H1 (cell line): ENCODE data around the gene CXCL12. TPM values are rescaled to one million over a fixed set of nuclear protein-coding genes. Genes with fewer than 3 reads are reported as not detected.

Source experiments
- CTCF ChIA-PET: fragments of 300-600 bp; sonication (Branson Sonifier 250); formaldehyde crosslinking; loops from one replicate; lab custom pipeline; 2021; ENCODE audit not compliant: partially characterized antibody; lab: Charles Lee
- POLR2A ChIA-PET: fragments of 300-600 bp; sonication (Branson Sonifier 250); formaldehyde crosslinking; loops from one replicate; lab custom pipeline; 2021; ENCODE audit warnings: inconsistent platforms; ENCODE audit not compliant: partially characterized antibody; lab: Charles Lee
- DNase-seq, 2 experiments: peaks; one replicate each; pipeline versions ENCODE4 v3.0.0 to v3.0.0-alpha.2; 2010 to 2022; ENCODE audit warnings: low spot score in 2 of 2, low read depth in 1 of 2, mixed read lengths in 1 of 2
- FAIRE-seq: peaks from 2 replicates; lab custom pipeline; 2011; peaks lifted over from hg19 to GRCh38; lab: Jason Lieb, UNC
- H2AFZ ChIP-seq: 2 replicates; pipeline ENCODE4 v1.8.1; 2012; ENCODE audit warnings: low read length, inconsistent platforms
- H2AK5ac ChIP-seq: 2 replicates; pipeline ENCODE4 v1.6.1; 2013; ENCODE audit warnings: low read depth, low read length
- H2BK120ac ChIP-seq: replicated peaks from 2 replicates; pipeline ENCODE3; 2013; ENCODE audit warnings: low read depth, low read length, inconsistent platforms
- H2BK12ac ChIP-seq: 2 replicates; pipeline ENCODE4 v1.6.1; 2013; ENCODE audit warnings: low read depth, low read length
- H2BK15ac ChIP-seq: 2 replicates; pipeline ENCODE4 v1.6.1; 2013; ENCODE audit warnings: low read length
- H2BK20ac ChIP-seq: 2 replicates; pipeline ENCODE4 v1.6.1; 2013; ENCODE audit warnings: low read length
- H2BK5ac ChIP-seq: 2 replicates; pipeline ENCODE4 v1.6.1; 2013; ENCODE audit warnings: low read depth, low read length
- H3K14ac ChIP-seq: 2 replicates; pipeline ENCODE4 v1.6.1; 2013; ENCODE audit warnings: inconsistent platforms; ENCODE audit not compliant: insufficient read length
- H3K18ac ChIP-seq: 2 replicates; pipeline ENCODE4 v1.6.1; 2013; ENCODE audit warnings: low read length; ENCODE audit errors: extremely low read depth
- H3K23ac ChIP-seq: 2 replicates; pipeline ENCODE4 v1.6.1; 2013; ENCODE audit warnings: inconsistent platforms; ENCODE audit not compliant: insufficient read length
- H3K23me2 ChIP-seq: 2 replicates; pipeline ENCODE4 v1.6.1; 2013; ENCODE audit warnings: low read depth, low read length
- H3K27ac ChIP-seq: 2 replicates; pipeline ENCODE4 v1.6.1; 2011; ENCODE audit warnings: low read depth, low read length, inconsistent platforms
- H3K27me3 ChIP-seq, 4 experiments: replicated peaks in 1 of 4; 1 replicate in 1 of 4; 2 replicates in 3 of 4; pipeline versions ENCODE4 v1.6.1 to v1.8.1; 2011 to 2013; ENCODE audit warnings: low read length in 3 of 4, mild to moderate bottlenecking in 3 of 4, inconsistent platforms in 2 of 4, mixed read lengths in 2 of 4, moderate library complexity in 1 of 4; ENCODE audit not compliant: control insufficient read depth in 3 of 4, insufficient read depth in 3 of 4; ENCODE audit errors: extremely low read depth in 1 of 4
- H3K36me3 ChIP-seq, 4 experiments: 2 replicates each; pipeline versions ENCODE4 v1.6.1 to v1.8.1; 2011 to 2013; ENCODE audit warnings: mild to moderate bottlenecking in 4 of 4, low read length in 3 of 4, moderate library complexity in 2 of 4, control low read depth in 1 of 4, inconsistent platforms in 1 of 4; ENCODE audit not compliant: insufficient read depth in 4 of 4, control insufficient read depth in 2 of 4
- H3K4ac ChIP-seq: replicated peaks from 2 replicates; pipeline ENCODE3; 2013; ENCODE audit warnings: low read length, low read depth, mixed read lengths, inconsistent platforms; ENCODE audit not compliant: insufficient read length
- H3K4me1 ChIP-seq, 4 experiments: replicated peaks in 1 of 4; 1 replicate in 1 of 4; 2 replicates in 3 of 4; pipeline versions ENCODE4 v1.6.1 to v1.8.1; 2011 to 2013; ENCODE audit warnings: low read length in 3 of 4, inconsistent platforms in 2 of 4, mixed read lengths in 1 of 4; ENCODE audit not compliant: insufficient read depth in 4 of 4, control insufficient read depth in 3 of 4
- H3K4me2 ChIP-seq, 2 experiments: 2 replicates each; pipeline versions ENCODE4 v1.6.1 to v1.8.1; 2011 to 2013; ENCODE audit warnings: low read depth in 2 of 2, low read length in 2 of 2, control low read depth in 1 of 2, inconsistent platforms in 1 of 2, mild to moderate bottlenecking in 1 of 2; ENCODE audit not compliant: insufficient read depth in 1 of 2
- H3K4me3 ChIP-seq, 4 experiments: fragments of 200-600, 300-600 bp in 1 of 4; sonication (generic), shearing (Covaris generic), sonication (Bioruptor Twin) in 1 of 4; 2 replicates each; pipeline versions ENCODE4 v1.5.1 to v1.8.1; 2011 to 2016; ENCODE audit warnings: low read length in 4 of 4, low read depth in 3 of 4, control low read depth in 2 of 4, inconsistent platforms in 2 of 4, mild to moderate bottlenecking in 2 of 4, mixed read lengths in 1 of 4, moderate library complexity in 1 of 4; ENCODE audit not compliant: insufficient read depth in 2 of 4; ENCODE audit errors: extremely low read depth in 1 of 4
- H3K56ac ChIP-seq: replicated peaks from 2 replicates; pipeline ENCODE3; 2013; ENCODE audit warnings: low read depth, mild to moderate bottlenecking, mixed read lengths, low read length, inconsistent platforms; ENCODE audit not compliant: insufficient read length
- H3K79me1 ChIP-seq: 2 replicates; pipeline ENCODE4 v1.6.1; 2013; ENCODE audit warnings: low read depth, low read length, control low read depth
- H3K79me2 ChIP-seq, 2 experiments: 2 replicates each; pipeline versions ENCODE4 v1.6.1 to v1.8.1; 2012 to 2013; ENCODE audit warnings: low read length in 2 of 2, mild to moderate bottlenecking in 2 of 2, inconsistent platforms in 1 of 2; ENCODE audit not compliant: insufficient read depth in 2 of 2, control insufficient read depth in 1 of 2
- H3K9ac ChIP-seq, 4 experiments: replicated peaks in 1 of 4; 1 replicate in 1 of 4; 2 replicates in 3 of 4; pipeline versions ENCODE4 v1.6.1 to v1.8.1; 2011 to 2013; ENCODE audit warnings: low read depth in 3 of 4, low read length in 3 of 4, control low read depth in 2 of 4, mild to moderate bottlenecking in 2 of 4, moderate library complexity in 2 of 4, inconsistent platforms in 1 of 4; ENCODE audit errors: extremely low read depth in 1 of 4
- H3K9me3 ChIP-seq, 2 experiments: 2 replicates each; pipeline versions ENCODE4 v1.6.1 to v1.8.1; 2012 to 2013; ENCODE audit warnings: mild to moderate bottlenecking in 2 of 2, moderate library complexity in 2 of 2, control low read depth in 1 of 2, inconsistent platforms in 1 of 2, low read depth in 1 of 2, low read length in 1 of 2, mixed read lengths in 1 of 2; ENCODE audit not compliant: insufficient read depth in 2 of 2
- H4K20me1 ChIP-seq, 2 experiments: replicated peaks in 1 of 2; 2 replicates each; pipeline versions ENCODE3 to v1.8.1; 2011 to 2013; ENCODE audit warnings: inconsistent platforms in 2 of 2, low read length in 2 of 2, mild to moderate bottlenecking in 1 of 2; ENCODE audit not compliant: insufficient read depth in 2 of 2, control insufficient read depth in 1 of 2
- H4K5ac ChIP-seq: 2 replicates; pipeline ENCODE4 v1.6.1; 2013; ENCODE audit warnings: low read length, low read depth, mixed read lengths, inconsistent platforms; ENCODE audit not compliant: insufficient read length
- H4K8ac ChIP-seq: 2 replicates; pipeline ENCODE4 v1.8.0; 2013; ENCODE audit warnings: mild to moderate bottlenecking, moderate library complexity, low read length, inconsistent platforms; ENCODE audit not compliant: insufficient read depth; ENCODE audit errors: extremely low read depth
- H4K91ac ChIP-seq: replicated peaks from 2 replicates; pipeline ENCODE3; 2013; ENCODE audit warnings: low read length, mixed read lengths, inconsistent platforms; ENCODE audit not compliant: insufficient read length
- CEBPB ChIP-seq: IDR thresholded peaks from 2 replicates; pipeline ENCODE4 v1.6.1; 2012; ENCODE audit warnings: low read depth, low read length
- CREB1 ChIP-seq: IDR thresholded peaks from 2 replicates; pipeline ENCODE4 v1.6.1; 2012; ENCODE audit warnings: inconsistent platforms
- EGR1 ChIP-seq: IDR thresholded peaks from 2 replicates; pipeline ENCODE4 v1.6.1; 2011; ENCODE audit warnings: low read depth, low read length, borderline replicate concordance
- GABPA ChIP-seq: IDR thresholded peaks from 2 replicates; pipeline ENCODE4 v1.6.1; 2011; ENCODE audit warnings: mild to moderate bottlenecking, low read length, moderate library complexity, borderline replicate concordance; ENCODE audit not compliant: insufficient read depth
- HDAC2 ChIP-seq, 2 experiments: fragments of 300-600 bp in 1 of 2; sonication (generic) in 1 of 2; IDR thresholded peaks; 2 replicates each; pipeline ENCODE4 v1.6.1; 2011 to 2012; ENCODE audit warnings: low read depth in 2 of 2, low read length in 2 of 2, mild to moderate bottlenecking in 2 of 2, moderate library complexity in 2 of 2, borderline replicate concordance in 1 of 2, inconsistent platforms in 1 of 2
- JUN ChIP-seq: IDR thresholded peaks from 2 replicates; pipeline ENCODE4 v1.6.1; 2011; ENCODE audit warnings: low read depth, mild to moderate bottlenecking, improper control_type of control experiment, low read length
- KDM4A ChIP-seq: IDR thresholded peaks from one replicate; pipeline ENCODE4 v1.7.1; 2012; ENCODE audit warnings: low read depth, mild to moderate bottlenecking, moderate library complexity, low read length, inconsistent platforms; ENCODE audit not compliant: severe bottlenecking
- KDM5A ChIP-seq: fragments of 200-600 bp; IDR thresholded peaks from 2 replicates; pipeline ENCODE4 v1.7.1; 2012; ENCODE audit warnings: mild to moderate bottlenecking, low read length, inconsistent platforms, mixed read lengths
- NANOG ChIP-seq: IDR thresholded peaks from 2 replicates; pipeline ENCODE4 v1.6.1; 2011; ENCODE audit warnings: low read length, low read depth, mild to moderate bottlenecking, inconsistent platforms; ENCODE audit not compliant: insufficient read depth, poor library complexity, severe bottlenecking
- RAD21 ChIP-seq, 2 experiments: IDR thresholded peaks in 1 of 2; conservative IDR thresholded peaks in 1 of 2; 2 replicates each; pipeline ENCODE4 v1.6.1; 2011; ENCODE audit warnings: low read depth in 2 of 2, low read length in 2 of 2, improper control_type of control experiment in 1 of 2, inconsistent platforms in 1 of 2, mild to moderate bottlenecking in 1 of 2, moderate library complexity in 1 of 2
- RFX5 ChIP-seq: IDR thresholded peaks from 2 replicates; pipeline ENCODE4 v1.6.1; 2011; ENCODE audit warnings: low read depth, low read length, improper control_type of control experiment, borderline replicate concordance
- SUZ12 ChIP-seq: fragments of 200-600 bp; sonication (generic); IDR thresholded peaks from 2 replicates; pipeline ENCODE4 v1.6.1; 2012; ENCODE audit warnings: mild to moderate bottlenecking, inconsistent platforms, low read length, moderate library complexity, mixed read lengths
- TCF12 ChIP-seq: IDR thresholded peaks from 2 replicates; pipeline ENCODE4 v1.6.1; 2011; ENCODE audit warnings: low read depth, mild to moderate bottlenecking, low read length
- WGBS, 2 experiments: shearing (Covaris generic) in 1 of 2; methylation state at CpG; one replicate each; pipeline versions ENCODE4 v1.1.6 to v1.1.7; 2013 to 2015; ENCODE audit warnings: low lambda C conversion rate in 2 of 2, mixed read lengths in 2 of 2, inconsistent platforms in 1 of 2, low coverage in 1 of 2, missing lambda C conversion rate in 1 of 2; ENCODE audit not compliant: insufficient replicate concordance in 2 of 2, insufficient coverage in 1 of 2, insufficient read length in 1 of 2; ENCODE audit errors: extremely low coverage in 1 of 2, missing lambda C conversion rate in 1 of 2; 5-methylcytosine and 5-hydroxymethylcytosine counted together
- polyA plus RNA-seq, 7 experiments: library from polyadenylated mRNA; depleted of rRNA in 3 of 7; stranded (reverse) in 5 of 7; unstranded in 2 of 7; fragments of >200 nt in 5 of 7; fragments of 200-250 nt in 2 of 7; gene quantifications; 1 replicate in 5 of 7; 2 replicates in 1 of 7; 4 replicates in 1 of 7; pipeline versions ENCODE4 v1.2.1 to v1.2.3, GENCODE V29; 2011 to 2013; ENCODE audit warnings: missing spikeins in 2 of 7, mixed read lengths in 2 of 7
- total RNA-seq: library from RNA; stranded (reverse); fragmentation: NEBNext Ultra II Directional; extraction: Animal tissue kit (Norgen Biotek cat#: 25700); gene quantifications from 2 replicates; pipeline ENCODE4 v1.2.1, GENCODE V29; 2021

CXCL12 gene
- total and polyA plus RNA-seq, 2 of the 8 experiments (the other 6 are each of a cell fraction or from before 2014, with no cell fraction given), result 51.4 to 53.8 TPM

GRCh38 chr10:44335330-44336021 lies 49.4 kb downstream of the CXCL12 start:
- no peak overlapping the region for H3K4ac ChIP-seq
- TF ChIP-seq HDAC2 (IDR thresholded peaks at IDR 0.05; ENCODE audit: borderline replicate concordance in 1 of 2, low read depth in 2 of 2, low read length in 2 of 2) (no peak), CEBPB (no peak), RFX5 (no peak), EGR1 (no peak), CREB1 (no peak), GABPA (no peak), KDM5A (no peak), RAD21 (IDR thresholded peaks at IDR 0.05 in 1 of 2, conservative IDR thresholded peaks at IDR 0.05 in 1 of 2; ENCODE audit: low read depth in 2 of 2, low read length in 2 of 2) (no peak), SUZ12 (no peak), NANOG (no peak), KDM4A (no peak), JUN (no peak), TCF12 (no peak)

More at GRCh38 chr10:44335330-44336021, 49.4 kb downstream of the CXCL12 start:
- Histone ChIP-seq H2BK12ac (no peak overlapping the region), H3K23me2 (no peaks in the 10 kb centered on the region), H3K36me3 (no peaks in the 10 kb centered on the region), H2BK5ac (no peak overlapping the region), H3K4me3 (no peak overlapping the region), H4K91ac (no peak overlapping the region), H2AK5ac (no peak overlapping the region), H3K9me3 (no peaks in the 10 kb centered on the region), H3K79me2 (no peaks in the 10 kb centered on the region), H3K56ac (no peak overlapping the region), H2BK15ac (no peak overlapping the region), H4K5ac (no peak overlapping the region), H3K9ac (no peak overlapping the region), H2AFZ (no peak overlapping the region), H3K14ac (no peak overlapping the region), H3K4me1 (peaks cover 0 to 5% (median 2%) of the 10 kb centered on the region in 4 experiments; a peak in 2 of 7 replicates), H3K23ac (no peak overlapping the region), H3K27me3 (no peaks in the 10 kb centered on the region), H3K18ac (no peak overlapping the region), H2BK20ac (no peak overlapping the region), H3K27ac (no peak overlapping the region), H4K8ac (no peak overlapping the region), H3K4me2 (no peak overlapping the region), H3K79me1 (no peaks in the 10 kb centered on the region), H2BK120ac (no peak overlapping the region), H4K20me1 (no peaks in the 10 kb centered on the region)
- POLR2A ChIA-PET, result no interaction called here
- DNase-seq, result no peak
- CTCF ChIA-PET, result interaction anchor here (0.6 to 3.0 kb wide), 8 partner anchors 10 to 651 kb away, joined by 3 to 15 read pairs (median 5); no protein-coding TSS in a partner anchor
- WGBS, 2 experiments, result 84% methylated on average over 9 of the region's 9 CpGs; no CpG with 5 or more reads in 1 of the 2 experiments
- FAIRE-seq, result no peak
